ENCODE data around the gene KLF5.
A peak's percentile ranks its signal among the peaks of the same experiment; 100 is the strongest.

Gene KLF5

DNA sequence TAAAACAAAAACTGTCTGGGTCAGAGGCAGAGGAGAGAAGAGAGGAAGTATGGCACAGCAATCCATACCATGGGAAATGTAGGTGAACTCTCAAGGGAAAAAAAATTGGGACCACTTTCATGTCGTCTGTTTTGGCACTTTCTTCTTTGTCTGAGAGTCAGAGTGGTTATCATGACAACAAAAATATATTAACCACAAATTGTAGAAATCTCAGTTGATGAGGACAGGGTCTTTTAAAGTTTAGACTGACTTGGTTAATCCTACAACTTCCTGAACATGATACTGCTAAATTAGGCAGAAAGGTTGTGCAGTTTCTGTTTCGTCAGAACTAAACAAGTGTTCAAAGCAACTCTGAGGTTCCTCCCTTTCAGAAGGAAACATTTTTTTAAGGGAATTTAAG is 15.2 kb downstream of the KLF5 start:
- Histone ChIP-seq H3K23ac (ENCODE audit: low read length) (no peak overlapping the region), H4K91ac (ENCODE audit: low read depth, low read length) (no peak overlapping the region), H2BK12ac (ENCODE audit: low read length) (no peak overlapping the region), H3K14ac (ENCODE audit: low read length) (no peak overlapping the region), H3K4me2 (ENCODE audit: low read length) (no peak overlapping the region), H2AK5ac (ENCODE audit: low read length) (no peak overlapping the region), H3K79me2 (ENCODE audit: control insufficient read depth, insufficient read depth, low read length, poor library complexity) (peaks cover 2% of the 10 kb centered on the region), H3K4ac (ENCODE audit: low read depth, low read length) (no peak overlapping the region), H3K4me1 (ENCODE audit: control insufficient read depth in 1 of 2, insufficient read depth in 2 of 2, low read length in 2 of 2) (peaks cover 0 to 6% of the 10 kb centered on the region in 2 experiments), H3K9ac (ENCODE audit: low read length) (no peak overlapping the region), H2BK120ac (ENCODE audit: insufficient read depth, low read length, poor library complexity) (no peak overlapping the region), H3K4me3 (ENCODE audit: low read depth, low read length) (no peak overlapping the region), H3K27ac (ENCODE audit: low read depth, low read length) (no peak overlapping the region), H4K8ac (ENCODE audit: low read depth, low read length) (no peak overlapping the region), H3K79me1 (ENCODE audit: low read length) (peaks cover 4% of the 10 kb centered on the region), H3K9me3 (ENCODE audit: insufficient read depth, low read depth, low read length) (no peaks in the 10 kb centered on the region), H4K12ac (ENCODE audit: low read depth, low read length) (no peak overlapping the region), H2BK5ac (ENCODE audit: low read depth, low read length, poor library complexity) (no peak overlapping the region), H3K36me3 (ENCODE audit: control insufficient read depth in 1 of 2, insufficient read depth in 2 of 2, low read length in 2 of 2) (peaks cover 0 to 2% of the 10 kb centered on the region in 2 experiments), H3K18ac (ENCODE audit: low read length) (no peak overlapping the region), H3K27me3 (ENCODE audit: insufficient read depth, low read length) (no peaks in the 10 kb centered on the region), H2AFZ (ENCODE audit: insufficient read depth, low read length, poor library complexity) (no peak overlapping the region)
- DNase-seq = no peak
- WGBS (ENCODE audit: extremely low coverage, insufficient coverage, insufficient read length) = no CpG with 5 or more reads among the region's 2 CpGs

DNA sequence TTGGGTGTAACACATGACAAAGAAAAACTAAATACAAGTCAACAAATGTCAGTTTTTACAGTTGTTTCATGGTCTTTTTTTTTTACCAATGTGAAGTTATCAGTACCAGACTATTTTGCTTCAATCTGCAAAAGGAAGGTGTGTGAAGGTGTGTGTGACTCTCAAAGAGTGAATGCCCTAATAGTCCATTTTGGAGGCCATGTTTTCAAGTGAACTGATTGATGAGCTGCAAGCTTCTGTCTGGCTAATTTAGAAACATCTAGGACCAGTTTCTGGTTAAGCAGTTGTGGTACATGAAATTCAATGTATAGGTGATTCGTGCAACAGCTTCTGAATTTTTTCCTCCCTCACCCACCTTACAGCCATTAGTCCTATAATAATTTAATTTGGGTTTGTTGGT is 16.1 kb downstream of the KLF5 start:
- Histone ChIP-seq H3K79me1 (ENCODE audit: low read length) (peaks cover 4% of the 10 kb centered on the region), H2AK5ac (ENCODE audit: low read length) (no peak overlapping the region), H3K9ac (ENCODE audit: low read length) (no peak overlapping the region), H3K4me2 (ENCODE audit: low read length) (no peak overlapping the region), H2BK120ac (ENCODE audit: insufficient read depth, low read length, poor library complexity) (no peak overlapping the region), H3K4me1 (ENCODE audit: control insufficient read depth in 1 of 2, insufficient read depth in 2 of 2, low read length in 2 of 2) (peaks cover 0 to 6% of the 10 kb centered on the region in 2 experiments), H3K23ac (ENCODE audit: low read length) (no peak overlapping the region), H3K4me3 (ENCODE audit: low read depth, low read length) (no peak overlapping the region), H2BK12ac (ENCODE audit: low read length) (no peak overlapping the region), H3K18ac (ENCODE audit: low read length) (no peak overlapping the region), H3K4ac (ENCODE audit: low read depth, low read length) (no peak overlapping the region), H3K14ac (ENCODE audit: low read length) (no peak overlapping the region), H3K27ac (ENCODE audit: low read depth, low read length) (no peak overlapping the region), H2AFZ (ENCODE audit: insufficient read depth, low read length, poor library complexity) (no peak overlapping the region), H3K36me3 (ENCODE audit: control insufficient read depth in 1 of 2, insufficient read depth in 2 of 2, low read length in 2 of 2) (peaks cover 0 to 2% of the 10 kb centered on the region in 2 experiments), H4K12ac (ENCODE audit: low read depth, low read length) (no peak overlapping the region), H3K27me3 (ENCODE audit: insufficient read depth, low read length) (no peaks in the 10 kb centered on the region), H3K79me2 (ENCODE audit: control insufficient read depth, insufficient read depth, low read length, poor library complexity) (peaks cover 2% of the 10 kb centered on the region), H4K91ac (ENCODE audit: low read depth, low read length) (no peak overlapping the region), H3K9me3 (ENCODE audit: insufficient read depth, low read depth, low read length) (no peaks in the 10 kb centered on the region), H4K8ac (ENCODE audit: low read depth, low read length) (no peak overlapping the region), H2BK5ac (ENCODE audit: low read depth, low read length, poor library complexity) (no peak overlapping the region)
- no CpG with 5 or more reads among the region's 1 CpG for WGBS (ENCODE audit: extremely low coverage, insufficient coverage, insufficient read length)
- DNase-seq = peak in 1 of 2 donors; percentile 15

DNA sequence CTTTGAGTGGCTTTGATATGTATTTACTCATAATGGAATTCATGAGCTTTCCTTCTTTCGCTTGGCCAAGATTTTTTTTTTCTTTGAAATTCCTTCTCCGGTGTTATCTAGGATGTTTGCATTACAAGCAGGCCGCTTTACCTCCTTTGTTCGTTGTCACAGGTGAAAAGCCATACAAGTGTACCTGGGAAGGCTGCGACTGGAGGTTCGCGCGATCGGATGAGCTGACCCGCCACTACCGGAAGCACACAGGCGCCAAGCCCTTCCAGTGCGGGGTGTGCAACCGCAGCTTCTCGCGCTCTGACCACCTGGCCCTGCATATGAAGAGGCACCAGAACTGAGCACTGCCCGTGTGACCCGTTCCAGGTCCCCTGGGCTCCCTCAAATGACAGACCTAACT is 16.7 kb downstream of the KLF5 start:
- no peak overlapping the region for H2BK5ac ChIP-seq (ENCODE audit: low read depth, low read length, poor library complexity)
- no peak overlapping the region for H2BK120ac ChIP-seq (ENCODE audit: insufficient read depth, low read length, poor library complexity)
- H4K12ac ChIP-seq (ENCODE audit: low read depth, low read length) = peak overlapping the region; percentile 49
- no peaks in the 10 kb centered on the region for H3K9me3 ChIP-seq (ENCODE audit: insufficient read depth, low read depth, low read length)
- no peak overlapping the region for H3K23ac ChIP-seq (ENCODE audit: low read length)
- H4K8ac ChIP-seq (ENCODE audit: low read depth, low read length) = peak overlapping the region; percentile 76
- no peak overlapping the region for H3K14ac ChIP-seq (ENCODE audit: low read length)
- H3K27ac ChIP-seq (ENCODE audit: low read depth, low read length) = peak overlapping the region; percentile 36
- WGBS (ENCODE audit: extremely low coverage, insufficient coverage, insufficient read length) = no CpG with 5 or more reads among the region's 18 CpGs
- peak overlapping the region; percentile 18 for H3K4me3 ChIP-seq (ENCODE audit: low read depth, low read length)
- no peak overlapping the region for H3K9ac ChIP-seq (ENCODE audit: low read length)
- H3K36me3 ChIP-seq (ENCODE audit: control insufficient read depth in 1 of 2, insufficient read depth in 2 of 2, low read length in 2 of 2) = peaks cover 0 to 2% of the 10 kb centered on the region in 2 experiments
- H3K79me2 ChIP-seq (ENCODE audit: control insufficient read depth, insufficient read depth, low read length, poor library complexity) = peaks cover 2% of the 10 kb centered on the region
- peak; percentile 46 to 70 for DNase-seq
- H3K18ac ChIP-seq (ENCODE audit: low read length) = peak overlapping the region; percentile 51
- H3K79me1 ChIP-seq (ENCODE audit: low read length) = peaks cover 4% of the 10 kb centered on the region
- peaks cover 0 to 6% of the 10 kb centered on the region in 2 experiments for H3K4me1 ChIP-seq (ENCODE audit: control insufficient read depth in 1 of 2, insufficient read depth in 2 of 2, low read length in 2 of 2)
- no peak overlapping the region for H2AK5ac ChIP-seq (ENCODE audit: low read length)
- H3K4me2 ChIP-seq (ENCODE audit: low read length) = peak overlapping the region; percentile 40
- no peaks in the 10 kb centered on the region for H3K27me3 ChIP-seq (ENCODE audit: insufficient read depth, low read length)
- H4K91ac ChIP-seq (ENCODE audit: low read depth, low read length) = no peak overlapping the region
- no peak overlapping the region for H3K4ac ChIP-seq (ENCODE audit: low read depth, low read length)
- no peak overlapping the region for H2AFZ ChIP-seq (ENCODE audit: insufficient read depth, low read length, poor library complexity)
- H2BK12ac ChIP-seq (ENCODE audit: low read length) = no peak overlapping the region

DNA sequence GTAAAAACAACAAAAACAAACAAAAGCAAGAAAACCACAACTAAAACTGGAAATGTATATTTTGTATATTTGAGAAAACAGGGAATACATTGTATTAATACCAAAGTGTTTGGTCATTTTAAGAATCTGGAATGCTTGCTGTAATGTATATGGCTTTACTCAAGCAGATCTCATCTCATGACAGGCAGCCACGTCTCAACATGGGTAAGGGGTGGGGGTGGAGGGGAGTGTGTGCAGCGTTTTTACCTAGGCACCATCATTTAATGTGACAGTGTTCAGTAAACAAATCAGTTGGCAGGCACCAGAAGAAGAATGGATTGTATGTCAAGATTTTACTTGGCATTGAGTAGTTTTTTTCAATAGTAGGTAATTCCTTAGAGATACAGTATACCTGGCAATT is 17.1 kb downstream of the KLF5 start:
- H3K4me2 ChIP-seq (ENCODE audit: low read length) = peak overlapping the region; percentile 40
- no peak overlapping the region for H3K18ac ChIP-seq (ENCODE audit: low read length)
- H2AK5ac ChIP-seq (ENCODE audit: low read length) = no peak overlapping the region
- no peak overlapping the region for H2BK5ac ChIP-seq (ENCODE audit: low read depth, low read length, poor library complexity)
- no peak overlapping the region for H4K91ac ChIP-seq (ENCODE audit: low read depth, low read length)
- H3K79me2 ChIP-seq (ENCODE audit: control insufficient read depth, insufficient read depth, low read length, poor library complexity) = peaks cover 2% of the 10 kb centered on the region
- no peak overlapping the region for H3K4me3 ChIP-seq (ENCODE audit: low read depth, low read length)
- peak overlapping the region; percentile 36 for H3K27ac ChIP-seq (ENCODE audit: low read depth, low read length)
- no peak overlapping the region for H3K23ac ChIP-seq (ENCODE audit: low read length)
- no peak overlapping the region for H4K12ac ChIP-seq (ENCODE audit: low read depth, low read length)
- H3K27me3 ChIP-seq (ENCODE audit: insufficient read depth, low read length) = no peaks in the 10 kb centered on the region
- H3K79me1 ChIP-seq (ENCODE audit: low read length) = peaks cover 4% of the 10 kb centered on the region
- no peak overlapping the region for H3K9ac ChIP-seq (ENCODE audit: low read length)
- H3K9me3 ChIP-seq (ENCODE audit: insufficient read depth, low read depth, low read length) = no peaks in the 10 kb centered on the region
- peaks cover 0 to 6% of the 10 kb centered on the region in 2 experiments for H3K4me1 ChIP-seq (ENCODE audit: control insufficient read depth in 1 of 2, insufficient read depth in 2 of 2, low read length in 2 of 2)
- H2AFZ ChIP-seq (ENCODE audit: insufficient read depth, low read length, poor library complexity) = no peak overlapping the region
- peaks cover 0 to 2% of the 10 kb centered on the region in 2 experiments for H3K36me3 ChIP-seq (ENCODE audit: control insufficient read depth in 1 of 2, insufficient read depth in 2 of 2, low read length in 2 of 2)
- no CpG with 5 or more reads among the region's 2 CpGs for WGBS (ENCODE audit: extremely low coverage, insufficient coverage, insufficient read length)
- H2BK120ac ChIP-seq (ENCODE audit: insufficient read depth, low read length, poor library complexity) = no peak overlapping the region
- no peak overlapping the region for H4K8ac ChIP-seq (ENCODE audit: low read depth, low read length)
- H2BK12ac ChIP-seq (ENCODE audit: low read length) = no peak overlapping the region
- no peak overlapping the region for H3K14ac ChIP-seq (ENCODE audit: low read length)
- H3K4ac ChIP-seq (ENCODE audit: low read depth, low read length) = no peak overlapping the region
- DNase-seq = peak in 1 of 2 donors; percentile 52
